ENCODE measurements around the gene TRIO.

TRIO gene

DNA sequence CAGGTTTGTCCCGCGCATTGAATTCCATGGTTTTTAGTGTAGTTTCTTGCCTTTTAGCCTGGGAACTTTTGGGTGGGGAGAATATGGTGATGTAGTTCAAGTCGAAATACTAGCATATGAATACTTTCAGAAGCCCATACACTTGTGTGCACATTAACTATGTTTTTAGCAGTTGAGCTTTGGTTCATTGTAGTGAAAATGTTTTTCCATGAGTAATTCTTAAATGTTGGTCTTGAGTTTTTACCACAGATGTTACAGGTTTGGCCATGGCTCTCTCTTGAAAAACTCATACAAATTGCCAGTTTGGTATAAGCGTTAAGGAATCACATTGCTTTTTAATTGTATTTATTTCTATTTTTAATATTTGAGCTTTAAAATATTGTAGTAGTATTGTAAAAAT is 45.6 kb downstream of the TRIO start:
- TF ChIP-seq, protein P1, sequence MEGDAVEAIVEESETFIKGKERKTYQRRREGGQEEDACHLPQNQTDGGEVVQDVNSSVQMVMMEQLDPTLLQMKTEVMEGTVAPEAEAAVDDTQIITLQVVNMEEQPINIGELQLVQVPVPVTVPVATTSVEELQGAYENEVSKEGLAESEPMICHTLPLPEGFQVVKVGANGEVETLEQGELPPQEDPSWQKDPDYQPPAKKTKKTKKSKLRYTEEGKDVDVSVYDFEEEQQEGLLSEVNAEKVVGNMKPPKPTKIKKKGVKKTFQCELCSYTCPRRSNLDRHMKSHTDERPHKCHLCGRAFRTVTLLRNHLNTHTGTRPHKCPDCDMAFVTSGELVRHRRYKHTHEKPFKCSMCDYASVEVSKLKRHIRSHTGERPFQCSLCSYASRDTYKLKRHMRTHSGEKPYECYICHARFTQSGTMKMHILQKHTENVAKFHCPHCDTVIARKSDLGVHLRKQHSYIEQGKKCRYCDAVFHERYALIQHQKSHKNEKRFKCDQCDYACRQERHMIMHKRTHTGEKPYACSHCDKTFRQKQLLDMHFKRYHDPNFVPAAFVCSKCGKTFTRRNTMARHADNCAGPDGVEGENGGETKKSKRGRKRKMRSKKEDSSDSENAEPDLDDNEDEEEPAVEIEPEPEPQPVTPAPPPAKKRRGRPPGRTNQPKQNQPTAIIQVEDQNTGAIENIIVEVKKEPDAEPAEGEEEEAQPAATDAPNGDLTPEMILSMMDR (IDR thresholded peaks at IDR 0.05; ENCODE audit: control extremely low read depth, extremely low read depth, low read depth, missing control alignments), result no peak
- CTCF ChIA-PET, result interaction anchor here (0.7 to 2.6 kb wide), 5 partner anchors 11 to 81 kb away, joined by 3 to 8 read pairs (median 5); no protein-coding TSS in a partner anchor
- no peak for DNase-seq (ENCODE audit: extremely low spot score)
- POLR2A ChIA-PET, result interaction anchor here (0.6 kb wide), 1 partner anchor 45 kb away, joined by 3 read pairs; no protein-coding TSS in a partner anchor

- ChIA-PET CTCF (interaction anchor here (1.1 to 2.6 kb wide), 4 partner anchors 10 to 80 kb away, joined by 3 to 8 read pairs (median 6); no protein-coding TSS in a partner anchor), POLR2A (interaction anchor here (0.6 kb wide), 1 partner anchor 46 kb away, joined by 3 read pairs; no protein-coding TSS in a partner anchor)
- DNase-seq (ENCODE audit: extremely low spot score), result no peak
- TF ChIP-seq, protein P1 (IDR thresholded peaks at IDR 0.05; ENCODE audit: control extremely low read depth, extremely low read depth, low read depth, missing control alignments), result no peak
These were observed 46.5 kb downstream of the TRIO start for GRCh38 chr5:14189680-14190079.

DNA sequence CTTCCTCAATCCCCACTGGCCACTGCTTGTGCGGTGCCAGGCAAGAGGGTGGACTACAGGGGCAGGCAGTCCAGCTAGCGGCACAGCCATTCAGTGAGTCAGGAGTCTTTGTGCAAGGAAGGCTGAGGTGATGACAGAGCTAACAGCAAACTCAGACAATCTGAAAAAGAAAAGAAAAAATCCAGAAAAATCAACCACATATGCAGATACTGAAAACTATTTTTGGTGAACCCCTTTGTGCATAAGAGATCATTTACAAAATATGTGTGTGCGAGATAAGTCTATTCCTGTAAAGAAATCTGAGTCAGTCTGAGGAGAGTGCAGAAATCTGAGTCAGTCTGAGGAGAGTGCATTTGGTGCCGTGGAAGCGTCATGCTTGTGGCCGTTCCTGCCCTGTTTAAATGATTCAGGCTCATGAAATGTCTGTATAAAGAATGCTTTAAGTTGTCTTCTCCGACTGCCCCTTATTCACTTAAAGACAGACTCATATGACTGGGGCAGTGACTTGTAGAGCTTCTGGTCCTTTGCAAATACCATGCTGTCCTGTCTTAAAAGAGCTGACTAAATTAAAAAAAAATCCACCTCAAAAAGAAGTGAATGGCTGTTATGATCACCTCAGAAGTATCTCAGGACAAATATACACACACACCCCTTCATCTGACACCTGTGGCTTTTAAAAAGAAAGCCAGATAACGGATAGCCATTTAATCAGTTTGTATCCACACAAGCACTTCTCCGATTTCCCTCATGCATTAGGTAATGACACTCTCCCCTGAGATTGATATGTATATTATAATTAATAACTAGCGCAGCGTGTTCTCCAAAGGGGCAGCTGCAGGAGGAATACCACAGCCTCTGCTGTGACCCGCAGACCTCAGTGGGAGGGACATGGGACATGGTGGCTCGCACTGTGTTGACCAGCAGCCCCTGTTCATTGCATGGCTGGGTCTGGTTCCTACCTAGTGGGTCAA is 47.3 kb downstream of the TRIO start:
- CTCF ChIA-PET, result interaction anchor here (1.1 to 2.6 kb wide), 4 partner anchors 9 to 80 kb away, joined by 3 to 8 read pairs (median 6); no protein-coding TSS in a partner anchor
- TF ChIP-seq, protein P1 (IDR thresholded peaks at IDR 0.05; ENCODE audit: control extremely low read depth, extremely low read depth, low read depth, missing control alignments), result no peak
- no peak for DNase-seq (ENCODE audit: extremely low spot score)
- POLR2A ChIA-PET, result interaction anchor here (0.5 kb wide), 1 partner anchor 12 kb away, joined by 10 read pairs; no protein-coding TSS in a partner anchor

DNA sequence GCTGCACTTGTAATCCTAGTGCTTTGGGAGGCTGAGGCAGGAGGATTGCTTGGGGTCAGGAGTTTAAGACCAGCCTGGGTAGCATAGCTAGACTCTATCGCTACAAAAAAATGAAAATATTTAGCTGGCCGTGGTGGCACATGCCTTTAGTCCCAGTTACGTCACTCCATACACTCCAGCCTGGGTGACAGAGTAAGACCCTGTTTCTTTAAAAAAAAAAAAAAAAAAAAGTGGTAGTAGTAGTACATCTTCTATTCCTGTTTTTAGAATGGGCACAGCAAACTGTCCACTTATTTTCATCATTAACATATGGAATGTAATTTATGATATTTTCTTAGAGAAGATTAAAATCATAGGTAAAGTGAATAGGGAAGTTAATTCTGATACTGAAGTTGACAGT is 48.2 kb downstream of the TRIO start:
- CTCF ChIA-PET, result interaction anchor here (2.6 kb wide), 1 partner anchor 8 kb away, joined by 7 read pairs; no protein-coding TSS in a partner anchor
- POLR2A ChIA-PET, result no interaction called here
- TF ChIP-seq, protein P1 (IDR thresholded peaks at IDR 0.05; ENCODE audit: control extremely low read depth, extremely low read depth, low read depth, missing control alignments), result no peak
- no peak for DNase-seq (ENCODE audit: extremely low spot score)

GRCh38 chr5:14193496-14193895 is 50.4 kb downstream of the TRIO start:
- CTCF ChIA-PET, result interaction anchor here (0.9 to 1.5 kb wide), 4 partner anchors 8 to 85 kb away, joined by 3 to 6 read pairs (median 4); no protein-coding TSS in a partner anchor
- no peak for DNase-seq (ENCODE audit: extremely low spot score)
- POLR2A ChIA-PET, result no interaction called here
- TF ChIP-seq, protein P1 (IDR thresholded peaks at IDR 0.05; ENCODE audit: control extremely low read depth, extremely low read depth, low read depth, missing control alignments), result no peak

- POLR2A ChIA-PET, result no interaction called here
- DNase-seq (ENCODE audit: extremely low spot score), result no peak
- TF ChIP-seq, protein P1 (IDR thresholded peaks at IDR 0.05; ENCODE audit: control extremely low read depth, extremely low read depth, low read depth, missing control alignments), result no peak
- CTCF ChIA-PET, result interaction anchor here (2.2 kb wide), 1 partner anchor 13 kb away, joined by 7 read pairs; no protein-coding TSS in a partner anchor
These were observed 52.4 kb downstream of the TRIO start for GRCh38 chr5:14195588-14195987.
